B cell (primary cell): Measurements from ENCODE around the gene FMR1NB. TPM values are rescaled to one million over a fixed set of nuclear protein-coding genes. Genes with fewer than 3 reads are reported as not detected.

ENCODE experiments used
- ATAC-seq: fragments of 200-7000 bp; cut with Tn5 transposase; one replicate; pipeline ENCODE4 v1.10.0; 2021; ENCODE audit warnings: low read depth, mild to moderate bottlenecking, moderate number of reproducible peaks, moderate library complexity
- CTCF ChIA-PET: fragments of 350-600 bp; sonication (Branson Sonifier 250); formaldehyde crosslinking; loops from one replicate; lab custom pipeline; 2021; ENCODE audit warnings: antibody characterized with exemption, inconsistent platforms; lab: Charles Lee
- POLR2A ChIA-PET: fragments of 350-600 bp; sonication (Branson Sonifier 250); formaldehyde crosslinking; loops from one replicate; lab custom pipeline; 2021; ENCODE audit warnings: antibody characterized with exemption; lab: Charles Lee
- DNase-seq: peaks from one replicate; pipeline ENCODE4 v3.0.0; 2013
- H2AFZ ChIP-seq: 2 replicates; pipeline ENCODE4 v1.6.1; 2012; ENCODE audit warnings: mild to moderate bottlenecking, low read depth, low read length; ENCODE audit not compliant: insufficient read depth, poor library complexity, severe bottlenecking
- H3K27ac ChIP-seq, 2 donors: 1 replicate in 1 of 2; 2 replicates in 1 of 2; pipeline ENCODE4 v1.5.1; 2012 to 2013; ENCODE audit warnings: low read length in 2 of 2, mild to moderate bottlenecking in 2 of 2, moderate library complexity in 1 of 2
- H3K27me3 ChIP-seq, 4 experiments: fragments of 200-600 bp in 1 of 4; sonication (generic) in 1 of 4; replicated peaks in 1 of 4; 1 replicate in 2 of 4; 2 replicates in 2 of 4; pipeline versions ENCODE4 v1.6.1 to v1.7.0; 2013 to 2016; ENCODE audit warnings: low read length in 3 of 4, mild to moderate bottlenecking in 2 of 4, mixed read lengths in 1 of 4, moderate library complexity in 1 of 4; ENCODE audit not compliant: insufficient read depth in 4 of 4, control insufficient read depth in 3 of 4; ENCODE audit errors: control extremely low read depth in 1 of 4
- H3K36me3 ChIP-seq, 2 experiments: replicated peaks in 1 of 2; 1 replicate in 1 of 2; 2 replicates in 1 of 2; pipeline versions ENCODE4 v1.6.1 to v1.7.1; 2013; ENCODE audit warnings: low read length in 1 of 2; ENCODE audit not compliant: insufficient read depth in 2 of 2, control insufficient read depth in 1 of 2; ENCODE audit errors: control extremely low read depth in 1 of 2, extremely low read depth in 1 of 2
- H3K4me1 ChIP-seq, 2 donors: fragments of 200-600 bp in 1 of 2; sonication (generic) in 1 of 2; 1 replicate in 1 of 2; 2 replicates in 1 of 2; pipeline versions ENCODE4 v1.5.1 to v1.6.1; 2013 to 2017; ENCODE audit warnings: low read length in 2 of 2; ENCODE audit not compliant: control insufficient read depth in 2 of 2, insufficient read depth in 2 of 2
- H3K4me2 ChIP-seq: replicated peaks from 2 replicates; pipeline ENCODE3; 2012; ENCODE audit warnings: mild to moderate bottlenecking, low read depth, low read length; ENCODE audit not compliant: poor library complexity, severe bottlenecking
- H3K4me3 ChIP-seq, 5 experiments: fragments of 200-600 bp in 1 of 5; sonication (generic) in 1 of 5; 1 replicate in 3 of 5; 2 replicates in 2 of 5; pipeline versions ENCODE4 v1.5.1 to v1.7.0; 2011 to 2016; ENCODE audit warnings: low read length in 4 of 5, mild to moderate bottlenecking in 4 of 5, low read depth in 2 of 5, control low read depth in 1 of 5, moderate library complexity in 1 of 5; ENCODE audit not compliant: insufficient read depth in 1 of 5; ENCODE audit errors: control extremely low read depth in 1 of 5, extremely low read depth in 1 of 5
- H3K79me2 ChIP-seq: fragments of 200-600 bp; sonication (generic); one replicate; pipeline ENCODE4 v1.6.0; 2016; ENCODE audit warnings: low read length; ENCODE audit not compliant: control insufficient read depth, insufficient read depth
- H3K9ac ChIP-seq: fragments of 200-600 bp; sonication (generic); 2 replicates; pipeline ENCODE4 v1.6.1; 2017; ENCODE audit warnings: mild to moderate bottlenecking, low read length, moderate library complexity
- H3K9me3 ChIP-seq, 3 donors: one replicate each; pipeline versions ENCODE4 v1.6.1 to v1.7.1; 2013; ENCODE audit warnings: low read length in 2 of 3; ENCODE audit not compliant: control insufficient read depth in 2 of 3, insufficient read depth in 1 of 3; ENCODE audit errors: control extremely low read depth in 1 of 3
- H4K20me1 ChIP-seq: 2 replicates; pipeline ENCODE4 v1.6.0; 2012; ENCODE audit warnings: mild to moderate bottlenecking, low read length; ENCODE audit not compliant: insufficient read depth, control insufficient read depth, poor library complexity, severe bottlenecking
- H3K27ac Mint-ChIP-seq: one replicate; pipeline ENCODE4 v1.8.0; 2021; ENCODE audit warnings: mixed read lengths
- H3K27me3 Mint-ChIP-seq: one replicate; pipeline ENCODE4 v1.8.0; 2021; ENCODE audit warnings: mixed read lengths
- H3K4me1 Mint-ChIP-seq: one replicate; pipeline ENCODE4 v1.8.0; 2021; ENCODE audit warnings: mixed read lengths
- H3K4me3 Mint-ChIP-seq: one replicate; pipeline ENCODE4 v1.8.0; 2021; ENCODE audit warnings: mixed read lengths
- H3K9me3 Mint-ChIP-seq: one replicate; pipeline ENCODE4 v1.8.0; 2022; ENCODE audit warnings: mixed read lengths; ENCODE audit not compliant: insufficient read depth
- CTCF ChIP-seq: fragments of 200-600 bp; IDR thresholded peaks from one replicate; pipeline ENCODE4 v1.8.0; 2022; ENCODE audit warnings: antibody characterized with exemption, mild to moderate bottlenecking
- EZH2 ChIP-seq: IDR thresholded peaks from 2 replicates; pipeline ENCODE4 v1.6.1; 2012; ENCODE audit warnings: borderline replicate concordance, low read depth, mild to moderate bottlenecking, moderate library complexity, low read length; ENCODE audit not compliant: insufficient read depth, poor library complexity, severe bottlenecking
- WGBS: methylation state at CpG from one replicate; pipeline ENCODE4 v1.1.5; 2013; ENCODE audit warnings: missing lambda C conversion rate; ENCODE audit not compliant: insufficient coverage; 5-methylcytosine and 5-hydroxymethylcytosine counted together
- intact Hi-C: fragments of 100-400 bp; cut with micrococcal nuclease; formaldehyde crosslinking; loops from one replicate; pipeline ENCODE4 v1.10.0; 2022
- polyA plus RNA-seq: library from polyadenylated mRNA; depleted of rRNA; stranded (reverse); fragments of >200 nt; gene quantifications from 2 replicates; pipeline ENCODE4 v1.2.3, GENCODE V29; 2012
- total RNA-seq, 2 donors: library from RNA; stranded (reverse); fragments of 120-200 nt in 1 of 2; gene quantifications; 1 replicate in 1 of 2; 2 replicates in 1 of 2; pipeline versions ENCODE4 v1.2.3 to v1.2.4, GENCODE V29; 2013 to 2022

Gene FMR1NB
- total and polyA plus RNA-seq, 2 donors (not counting 1 experiment from before 2014, with no cell fraction given), result not detected

- H2AFZ ChIP-seq, result no peak overlapping the region
- no peaks in the 10 kb centered on the region for H3K36me3 ChIP-seq
- no peak overlapping the region for H3K27ac ChIP-seq
- no peak overlapping the region for H3K4me3 ChIP-seq
- Mint-ChIP-seq H3K4me3 (no peak overlapping the region), H3K9me3 (no peaks in the 10 kb centered on the region), H3K27ac (no peak overlapping the region), H3K27me3 (peaks cover 10% of the 10 kb centered on the region), H3K4me1 (no peaks in the 10 kb centered on the region)
- DNase-seq (no peak), ATAC-seq (no peak)
- no peaks in the 10 kb centered on the region for H3K4me1 ChIP-seq
- ChIA-PET POLR2A (no interaction called here), CTCF (no interaction called here)
- TF ChIP-seq CTCF (no peak), EZH2 (no peak)
- no peaks in the 10 kb centered on the region for H3K9me3 ChIP-seq
- no peaks in the 10 kb centered on the region for H3K79me2 ChIP-seq
- no peak overlapping the region for H3K9ac ChIP-seq
- H3K4me2 ChIP-seq, result no peak overlapping the region
- no peaks in the 10 kb centered on the region for H3K27me3 ChIP-seq
- intact Hi-C loops, result no loop called here
- no peaks in the 10 kb centered on the region for H4K20me1 ChIP-seq
- WGBS, result no CpG with 5 or more reads among the region's 1 CpG
These were observed 18.7 kb upstream of the FMR1NB start for GRCh38 chrX:147962476-147962875.

GRCh38 chrX:147978931-147979330, 2.2 kb upstream of the FMR1NB start:
- no peak for DNase-seq
- WGBS, result 80% methylated on average over 2 of the region's 6 CpGs
- H3K4me2 ChIP-seq, result no peak overlapping the region

More at GRCh38 chrX:147978931-147979330, 2.2 kb upstream of the FMR1NB start:
- Histone ChIP-seq H3K9ac (no peak overlapping the region), H3K9me3 (peaks cover 0 to 4% (median 0%) of the 10 kb centered on the region in 3 donors), H2AFZ (no peak overlapping the region), H3K27ac (no peak overlapping the region), H3K36me3 (no peaks in the 10 kb centered on the region), H3K4me3 (no peak overlapping the region), H4K20me1 (no peaks in the 10 kb centered on the region), H3K4me1 (no peaks in the 10 kb centered on the region), H3K79me2 (no peaks in the 10 kb centered on the region), H3K27me3 (no peaks in the 10 kb centered on the region)
- ChIA-PET POLR2A (no interaction called here), CTCF (no interaction called here)
- Mint-ChIP-seq H3K9me3 (no peaks in the 10 kb centered on the region), H3K4me3 (no peak overlapping the region), H3K27ac (no peak overlapping the region), H3K27me3 (no peaks in the 10 kb centered on the region), H3K4me1 (no peaks in the 10 kb centered on the region)
- intact Hi-C loops, result no loop called here
- ATAC-seq, result no peak
- TF ChIP-seq EZH2 (no peak), CTCF (no peak)
